ENCODE measurements around the gene TRIM2.

The TRIM2 gene

DNA sequence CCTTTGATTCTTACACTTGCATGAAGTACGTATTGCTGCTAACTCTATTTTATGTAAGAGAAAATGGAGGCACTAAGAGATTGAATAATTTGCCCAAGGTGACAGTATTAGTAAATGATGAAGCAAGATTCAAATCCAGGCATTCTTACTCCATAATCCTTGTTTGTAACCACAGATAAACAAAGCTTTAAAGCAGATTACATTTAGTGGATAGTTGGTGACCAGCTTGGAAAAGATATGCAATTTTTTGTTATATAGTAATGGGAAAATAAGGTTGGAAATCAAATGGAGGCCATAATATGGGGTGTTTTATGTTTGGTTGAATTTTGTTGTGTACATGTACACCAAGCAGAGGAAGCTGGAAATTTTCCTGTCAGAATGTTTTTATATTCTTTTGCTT lies 171.1 kb downstream of the TRIM2 start:
- H3K4me3 ChIP-seq (ENCODE audit: low read length), result no peak overlapping the region
- TF ChIP-seq, protein P1, sequence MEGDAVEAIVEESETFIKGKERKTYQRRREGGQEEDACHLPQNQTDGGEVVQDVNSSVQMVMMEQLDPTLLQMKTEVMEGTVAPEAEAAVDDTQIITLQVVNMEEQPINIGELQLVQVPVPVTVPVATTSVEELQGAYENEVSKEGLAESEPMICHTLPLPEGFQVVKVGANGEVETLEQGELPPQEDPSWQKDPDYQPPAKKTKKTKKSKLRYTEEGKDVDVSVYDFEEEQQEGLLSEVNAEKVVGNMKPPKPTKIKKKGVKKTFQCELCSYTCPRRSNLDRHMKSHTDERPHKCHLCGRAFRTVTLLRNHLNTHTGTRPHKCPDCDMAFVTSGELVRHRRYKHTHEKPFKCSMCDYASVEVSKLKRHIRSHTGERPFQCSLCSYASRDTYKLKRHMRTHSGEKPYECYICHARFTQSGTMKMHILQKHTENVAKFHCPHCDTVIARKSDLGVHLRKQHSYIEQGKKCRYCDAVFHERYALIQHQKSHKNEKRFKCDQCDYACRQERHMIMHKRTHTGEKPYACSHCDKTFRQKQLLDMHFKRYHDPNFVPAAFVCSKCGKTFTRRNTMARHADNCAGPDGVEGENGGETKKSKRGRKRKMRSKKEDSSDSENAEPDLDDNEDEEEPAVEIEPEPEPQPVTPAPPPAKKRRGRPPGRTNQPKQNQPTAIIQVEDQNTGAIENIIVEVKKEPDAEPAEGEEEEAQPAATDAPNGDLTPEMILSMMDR (IDR thresholded peaks at IDR 0.05; ENCODE audit: insufficient read depth, low read depth, low read length, missing control alignments), result no peak
- DNase-seq (ENCODE audit: low read depth), result no peak

DNA sequence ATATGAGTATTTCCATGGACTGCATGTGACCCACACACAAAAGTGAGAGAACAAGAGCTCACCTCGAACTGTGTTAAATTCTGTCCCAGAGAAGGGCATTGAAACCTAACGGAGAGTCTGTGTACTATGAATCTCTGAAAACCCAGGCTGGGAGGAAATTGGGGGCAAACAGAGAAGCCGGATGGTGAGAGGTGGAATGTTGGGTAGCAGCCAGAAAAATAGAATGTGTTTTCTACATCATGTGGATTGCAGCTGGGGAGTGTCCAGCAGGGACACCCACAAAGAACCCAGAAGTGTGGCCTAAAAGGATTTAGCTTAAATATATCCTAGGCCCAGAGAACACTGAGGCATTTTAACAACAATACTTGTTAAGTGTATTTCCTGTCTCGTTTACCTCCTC lies 178.9 kb downstream of the TRIM2 start:
- no peak for DNase-seq (ENCODE audit: low read depth)
- TF ChIP-seq, protein P1 (IDR thresholded peaks at IDR 0.05; ENCODE audit: insufficient read depth, low read depth, low read length, missing control alignments), result no peak
- no peak overlapping the region for H3K4me3 ChIP-seq (ENCODE audit: low read length)

- no peak for DNase-seq (ENCODE audit: low read depth)
- H3K4me3 ChIP-seq (ENCODE audit: low read length), result no peak overlapping the region
- TF ChIP-seq, protein P1 (IDR thresholded peaks at IDR 0.05; ENCODE audit: insufficient read depth, low read depth, low read length, missing control alignments), result no peak
Observed at GRCh38 chr4:153384160-153384559, 179.9 kb downstream of the TRIM2 start.

- no peak for DNase-seq (ENCODE audit: low read depth)
- TF ChIP-seq, protein P1 (IDR thresholded peaks at IDR 0.05; ENCODE audit: insufficient read depth, low read depth, low read length, missing control alignments), result no peak
- H3K4me3 ChIP-seq (ENCODE audit: low read length), result no peak overlapping the region
Observed at GRCh38 chr4:153385784-153386183, 181.5 kb downstream of the TRIM2 start.

DNA sequence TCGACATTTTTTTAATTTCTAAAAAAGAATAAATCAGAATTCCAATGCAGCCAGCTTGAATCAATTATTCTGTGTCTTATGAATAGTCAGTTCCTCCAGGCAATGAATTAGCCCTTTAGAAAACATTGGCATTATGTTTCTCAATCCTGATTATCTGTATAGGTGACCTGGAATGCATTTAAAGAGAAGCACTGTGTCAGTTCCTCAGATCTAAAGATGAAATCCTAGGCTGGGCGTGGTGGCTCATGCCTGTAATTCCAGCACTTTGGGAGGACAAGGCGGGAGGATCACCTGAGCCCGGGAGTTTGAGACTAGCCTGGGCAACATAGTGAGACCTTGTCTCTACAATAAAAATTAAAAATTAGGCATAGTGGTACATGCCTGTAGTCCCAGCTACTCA lies 183.7 kb downstream of the TRIM2 start:
- no peak overlapping the region for H3K4me3 ChIP-seq (ENCODE audit: low read length)
- no peak for DNase-seq (ENCODE audit: low read depth)
- TF ChIP-seq, protein P1 (IDR thresholded peaks at IDR 0.05; ENCODE audit: insufficient read depth, low read depth, low read length, missing control alignments), result no peak
